HCT116 (cell line): ENCODE results near the gene CCND2. TPM values are rescaled to one million over a fixed set of nuclear protein-coding genes. Genes with fewer than 3 reads are reported as not detected.

Experiments used
- ATAC-seq: fragments of 200-7000 bp; cut with Tn5 transposase; 2 replicates; pipeline ENCODE4 v1.9.1; 2020; ENCODE audit warnings: mild to moderate bottlenecking, moderate library complexity
- BruUV-seq: library from RNA; stranded (reverse); fragments of 400-500 nt; replicated peaks from 2 replicates; lab custom pipeline; 2021; lab: Mats Ljungman, UMichigan
- CTCF ChIA-PET: fragments of 300-600 bp; sonication (Branson Sonifier 250); formaldehyde crosslinking; loops from one replicate; lab custom pipeline; 2021; ENCODE audit warnings: antibody characterized with exemption; lab: Charles Lee
- POLR2A ChIA-PET: fragments of 300-600, 350-600 bp; sonication (Branson Sonifier 250); formaldehyde crosslinking; loops from one replicate; lab custom pipeline; 2021; ENCODE audit warnings: antibody characterized with exemption; lab: Charles Lee
- RAD21 ChIA-PET, 2 experiments: fragments of 300-600 bp; sonication (Branson Sonifier 250); formaldehyde crosslinking; loops; one replicate each; lab custom pipeline; 2023; ENCODE audit warnings: low total read pairs in 2 of 2; ENCODE audit not compliant: uncharacterized antibody in 2 of 2, unreplicated experiment in 2 of 2, low non-redundant PET in 1 of 2; lab: Charles Lee
- DNase-seq: peaks from one replicate; pipeline ENCODE4 v3.0.0-alpha.2; 2010; ENCODE audit warnings: low read depth, low spot score
- H2AFZ ChIP-seq: fragments of 200-600 bp; shearing (Covaris generic), sonication (generic); 2 replicates; pipeline ENCODE4 v1.6.1; 2017; ENCODE audit warnings: low read depth, mixed run types, mixed read lengths, antibody characterized with exemption, low read length; ENCODE audit not compliant: poor library complexity, severe bottlenecking
- H3K27ac ChIP-seq: 2 replicates; pipeline ENCODE4 v1.5.1; 2012; ENCODE audit warnings: low read depth, low read length
- H3K27me3 ChIP-seq: fragments of 200-600 bp; sonication (generic); 2 replicates; pipeline ENCODE4 v1.6.1; 2016; ENCODE audit warnings: mixed run types, low read length, mixed read lengths; ENCODE audit not compliant: insufficient read depth
- H3K36me3 ChIP-seq, 2 experiments: fragments of 200-500 bp in 1 of 2; fragments of 200-600 bp in 1 of 2; sonication (Bioruptor generic) in 1 of 2; sonication (generic) in 1 of 2; 2 replicates each; pipeline versions ENCODE4 v1.5.1 to v1.6.1; 2014 to 2016; ENCODE audit warnings: low read length in 2 of 2, inconsistent platforms in 1 of 2, mixed read lengths in 1 of 2, mixed run types in 1 of 2; ENCODE audit not compliant: insufficient read depth in 2 of 2, control insufficient read depth in 1 of 2
- H3K4me1 ChIP-seq, 2 experiments: fragments of 200-600 bp in 1 of 2; sonication (generic) in 1 of 2; 2 replicates each; pipeline versions ENCODE4 v1.5.1 to v1.6.1; 2012 to 2017; ENCODE audit warnings: low read length in 2 of 2, inconsistent platforms in 1 of 2, mild to moderate bottlenecking in 1 of 2, mixed read lengths in 1 of 2, mixed run types in 1 of 2, moderate library complexity in 1 of 2; ENCODE audit not compliant: insufficient read depth in 2 of 2, control insufficient read depth in 1 of 2
- H3K4me2 ChIP-seq: fragments of 200-600 bp; sonication (generic); 2 replicates; pipeline ENCODE4 v1.6.1; 2017; ENCODE audit warnings: mixed run types, low read length, mixed read lengths
- H3K4me3 ChIP-seq, 2 experiments: fragments of 200-600 bp in 1 of 2; sonication (generic) in 1 of 2; replicated peaks in 1 of 2; 2 replicates each; pipeline ENCODE4 v1.5.1; 2011 to 2016; ENCODE audit warnings: low read length in 2 of 2, control low read depth in 1 of 2, low read depth in 1 of 2, mild to moderate bottlenecking in 1 of 2, mixed read lengths in 1 of 2, mixed run types in 1 of 2
- H3K79me2 ChIP-seq: fragments of 200-600 bp; sonication (generic); 2 replicates; pipeline ENCODE4 v1.6.1; 2017; ENCODE audit warnings: mild to moderate bottlenecking, mixed run types, low read length, moderate library complexity, mixed read lengths; ENCODE audit not compliant: insufficient read depth
- H3K9ac ChIP-seq: fragments of 200-600 bp; sonication (generic); 2 replicates; pipeline ENCODE4 v1.6.1; 2016; ENCODE audit warnings: low read length, mixed read lengths
- H3K9me2 ChIP-seq: fragments of 200-600 bp; sonication (generic), shearing (Covaris generic); 2 replicates; pipeline ENCODE4 v1.6.1; 2017; ENCODE audit warnings: mixed run types, mild to moderate bottlenecking, moderate library complexity; ENCODE audit not compliant: insufficient read depth
- H3K9me3 ChIP-seq, 2 experiments: fragments of 200-500 bp in 1 of 2; fragments of 200-600 bp in 1 of 2; sonication (Bioruptor generic) in 1 of 2; sonication (generic) in 1 of 2; 2 replicates each; pipeline ENCODE4 v1.6.1; 2014 to 2017; ENCODE audit warnings: low read length in 2 of 2, mixed read lengths in 2 of 2, inconsistent platforms in 1 of 2, low read depth in 1 of 2, mild to moderate bottlenecking in 1 of 2, mixed run types in 1 of 2, moderate library complexity in 1 of 2; ENCODE audit not compliant: control insufficient read depth in 1 of 2, insufficient read depth in 1 of 2
- H4K20me1 ChIP-seq: fragments of 200-600 bp; sonication (generic), shearing (Covaris generic); 2 replicates; pipeline ENCODE4 v1.6.1; 2017; ENCODE audit warnings: mixed run types, mild to moderate bottlenecking, moderate library complexity; ENCODE audit not compliant: insufficient read depth
- ATF3 ChIP-seq: IDR thresholded peaks from 2 replicates; pipeline ENCODE4 v1.6.1; 2012
- CBX3 ChIP-seq: IDR thresholded peaks from 2 replicates; pipeline ENCODE4 v1.6.1; 2012; ENCODE audit warnings: low read depth
- CEBPB ChIP-seq: IDR thresholded peaks from 2 replicates; pipeline ENCODE4 v1.6.1; 2012; ENCODE audit warnings: low read depth
- EGR1 ChIP-seq: IDR thresholded peaks from 2 replicates; pipeline ENCODE4 v1.6.1; 2012; ENCODE audit warnings: low read depth
- ELF1 ChIP-seq: IDR thresholded peaks from 2 replicates; pipeline ENCODE4 v1.6.1; 2012; ENCODE audit warnings: low read depth, borderline replicate concordance
- EZH2 ChIP-seq: fragments of 200-600 bp; sonication (generic); IDR thresholded peaks from 2 replicates; pipeline ENCODE4 v1.6.1; 2017; ENCODE audit warnings: antibody characterized with exemption, mixed run types
- EZH2phosphoT487 ChIP-seq: fragments of 200-600 bp; IDR thresholded peaks from 2 replicates; pipeline ENCODE4 v1.6.1; 2018; ENCODE audit warnings: antibody characterized with exemption, borderline replicate concordance
- FOSL1 ChIP-seq: IDR thresholded peaks from 2 replicates; pipeline ENCODE4 v1.6.1; 2012; ENCODE audit warnings: low read depth
- MAX ChIP-seq: IDR thresholded peaks from 2 replicates; pipeline ENCODE4 v1.6.1; 2012
- POLR2A ChIP-seq: IDR thresholded peaks from 2 replicates; pipeline ENCODE4 v1.7.0; 2011; ENCODE audit warnings: borderline replicate concordance; ENCODE audit not compliant: insufficient read depth, insufficient read length; ENCODE audit errors: extremely low read depth
- POLR2AphosphoS5 ChIP-seq: IDR thresholded peaks from 2 replicates; pipeline ENCODE4 v1.6.1; 2011; ENCODE audit warnings: mild to moderate bottlenecking, low read depth, low read length, moderate library complexity
- RAD21 ChIP-seq: IDR thresholded peaks from 2 replicates; pipeline ENCODE4 v1.6.1; 2012; ENCODE audit warnings: low read depth, mild to moderate bottlenecking
- SIN3A ChIP-seq: IDR thresholded peaks from 2 replicates; pipeline ENCODE4 v1.6.1; 2012; ENCODE audit warnings: low read depth
- SP1 ChIP-seq: IDR thresholded peaks from 2 replicates; pipeline ENCODE4 v1.6.1; 2012; ENCODE audit warnings: low read depth
- TCF7L2 ChIP-seq: IDR thresholded peaks from 2 replicates; pipeline ENCODE4 v1.7.0; 2011; ENCODE audit warnings: borderline replicate concordance, inconsistent platforms; ENCODE audit not compliant: insufficient read depth, insufficient read length; ENCODE audit errors: extremely low read depth
- YY1 ChIP-seq: IDR thresholded peaks from 2 replicates; pipeline ENCODE4 v1.6.1; 2011; ENCODE audit warnings: low read length, low read depth, moderate library complexity, mild to moderate bottlenecking; ENCODE audit not compliant: insufficient replicate concordance; ENCODE audit errors: extremely low read depth
- ZBTB33 ChIP-seq: IDR thresholded peaks from 2 replicates; pipeline ENCODE4 v1.6.1; 2011; ENCODE audit warnings: mild to moderate bottlenecking, low read length, moderate library complexity; ENCODE audit not compliant: insufficient replicate concordance; ENCODE audit errors: extremely low read depth
- ZFX ChIP-seq: fragments of 450-650 bp; IDR thresholded peaks from 2 replicates; pipeline ENCODE4 v1.6.1; 2017
- intact Hi-C: fragments of 100-400 bp; cut with micrococcal nuclease; formaldehyde crosslinking; loops from 2 replicates; pipeline ENCODE4 v1.10.0; 2022
- total RNA-seq: library from RNA; stranded (reverse); gene quantifications from one replicate; pipeline ENCODE4 v1.2.1, GENCODE V29; 2021; ENCODE audit not compliant: unreplicated experiment

CCND2 gene
- total RNA-seq, 1 experiment from 2014 or later, result 1.1 TPM

GRCh38 chr12:4242595-4242994 is 31.0 kb upstream of the CCND2 start:
- RAD21 ChIA-PET, result no interaction called here
- BruUV-seq, result no TSS peak
- intact Hi-C loops, result no loop called here
- H3K9me3 ChIP-seq, result no peaks in the 10 kb centered on the region
- no peak overlapping the region for H3K4me3 ChIP-seq
- H3K9me2 ChIP-seq, result no peaks in the 10 kb centered on the region
- no peaks in the 10 kb centered on the region for H3K4me1 ChIP-seq
- TF ChIP-seq ZFX (no peak), ZBTB33 (no peak), EZH2phosphoT487 (no peak), EZH2 (no peak), CEBPB (no peak), FOSL1 (no peak), CBX3 (no peak), ELF1 (no peak), ATF3 (no peak)
- TF ChIP-seq, all 23 proteins: peak for 0
- ATAC-seq (no peak), DNase-seq (no peak)
- Histone ChIP-seq H3K27me3 (peaks cover 28% of the 10 kb centered on the region), H4K20me1 (no peaks in the 10 kb centered on the region), H3K4me2 (no peak overlapping the region), H3K9ac (no peak overlapping the region), H3K27ac (no peak overlapping the region), H2AFZ (no peak overlapping the region), H3K36me3 (no peaks in the 10 kb centered on the region), H3K79me2 (no peaks in the 10 kb centered on the region)
- ChIA-PET CTCF (no interaction called here), POLR2A (no interaction called here)

- no peaks in the 10 kb centered on the region for H3K4me1 ChIP-seq
- DNase-seq (no peak), ATAC-seq (no peak)
- peaks cover 30% of the 10 kb centered on the region for H3K27me3 ChIP-seq
- RAD21 ChIA-PET, result no interaction called here
- H4K20me1 ChIP-seq, result no peaks in the 10 kb centered on the region
- CTCF ChIA-PET, result no interaction called here
- H3K4me3 ChIP-seq, result no peak overlapping the region
- H3K4me2 ChIP-seq, result no peak overlapping the region
- H3K9me2 ChIP-seq, result no peaks in the 10 kb centered on the region
- H3K9me3 ChIP-seq, result no peaks in the 10 kb centered on the region
- intact Hi-C loops, result no loop called here
- H3K79me2 ChIP-seq, result no peaks in the 10 kb centered on the region
- BruUV-seq, result no TSS peak
- H3K36me3 ChIP-seq, result no peaks in the 10 kb centered on the region
- H3K9ac ChIP-seq, result no peak overlapping the region
- no peak overlapping the region for H2AFZ ChIP-seq
- no peak overlapping the region for H3K27ac ChIP-seq
- POLR2A ChIA-PET, result no interaction called here
- no peak for TF ChIP-seq TCF7L2
- TF ChIP-seq EZH2phosphoT487, result no peak
- no peak for TF ChIP-seq POLR2AphosphoS5
- no peak for TF ChIP-seq ZBTB33
- TF ChIP-seq ATF3, result no peak
- no peak for TF ChIP-seq MAX
- no peak for TF ChIP-seq POLR2A
- no peak for TF ChIP-seq EZH2
- no peak for TF ChIP-seq RAD21
- TF ChIP-seq SIN3A, result no peak
- no peak for TF ChIP-seq YY1
- no peak for TF ChIP-seq EGR1
- TF ChIP-seq SP1, result no peak
Observed at GRCh38 chr12:4243091-4243490, 30.5 kb upstream of the CCND2 start.
